Stimulated activated CD8-positive, alpha-beta memory T cell treated with anti-CD3 and anti-CD28 coated beads, Interleukin-4, amount 100 ng/mL, for 48 hours (primary cell): Measurements from ENCODE around the gene NDUFA6.
"Not testable (repeated sequence)": the region's sequence is repeated elsewhere in the genome, so short reads cannot be mapped to it uniquely, and the experiment has no call there.

Experiments
- DNase-seq: peaks from one replicate; pipeline ENCODE4 v3.0.0-alpha.2; 2020

The NDUFA6 gene

GRCh38 chr22:42111798-42112197 lies 21.2 kb upstream of the NDUFA6 start:
- no peak for DNase-seq

- no peak for DNase-seq
Observed at GRCh38 chr22:42108848-42109247, 18.3 kb upstream of the NDUFA6 start.

GRCh38 chr22:42104332-42104860 lies 13.8 kb upstream of the NDUFA6 start:
- DNase-seq, result not testable (repeated sequence)

GRCh38 chr22:42101199-42101598 lies 10.6 kb upstream of the NDUFA6 start:
- DNase-seq, result no peak

- no peak for DNase-seq
Observed at GRCh38 chr22:42091455-42091782, 847 bp upstream of the NDUFA6 start.

- no peak for DNase-seq
Observed at GRCh38 chr22:42086051-42086450, 4.5 kb downstream of the NDUFA6 start.

GRCh38 chr22:42084874-42085273 lies 5.7 kb downstream of the NDUFA6 start:
- no peak for DNase-seq

- DNase-seq, result no peak
Observed at GRCh38 chr22:42083119-42083518, 7.5 kb downstream of the NDUFA6 start.

- DNase-seq, result no peak
Observed at GRCh38 chr22:42080287-42080686, 10.3 kb downstream of the NDUFA6 start.

- peak; percentile 98 for DNase-seq
Observed at GRCh38 chr22:42079319-42080251, 11.0 kb downstream of the NDUFA6 start, which contains the start of gene SMDT1. SMDT1 (plus strand) TSS chr22:42079700; CDS start chr22:42079769, 69 bp downstream.

- DNase-seq, result no peak
Observed at GRCh38 chr22:42078469-42079318, 11.9 kb downstream of the NDUFA6 start.

GRCh38 chr22:42077486-42078125 lies 13.0 kb downstream of the NDUFA6 start:
- no peak for DNase-seq

- DNase-seq, result no peak
Observed at GRCh38 chr22:42076764-42077485, 13.6 kb downstream of the NDUFA6 start.

GRCh38 chr22:42074846-42075676 lies 15.5 kb downstream of the NDUFA6 start:
- DNase-seq, result no peak

- peak; percentile 69 for DNase-seq
Observed at GRCh38 chr22:42074132-42074811, 16.3 kb downstream of the NDUFA6 start, which contains the start of gene PHETA2. PHETA2 (plus strand) TSS chr22:42074248; CDS start chr22:42077294, 3,046 bp downstream.

- no peak for DNase-seq
Observed at GRCh38 chr22:42073621-42074041, 16.9 kb downstream of the NDUFA6 start.

- no peak for DNase-seq
Observed at GRCh38 chr22:42072606-42073330, 17.8 kb downstream of the NDUFA6 start.

GRCh38 chr22:42071508-42071907 lies 19.1 kb downstream of the NDUFA6 start:
- DNase-seq, result not testable (repeated sequence)

- DNase-seq, result peak; percentile 95
Observed at GRCh38 chr22:42070517-42071422, 19.8 kb downstream of the NDUFA6 start, which contains the start of gene NAGA. NAGA (minus strand) TSS chr22:42070812; CDS start chr22:42070297, 515 bp downstream.
